ENCODE data around the gene RABGGTA.

Gene RABGGTA

GRCh38 chr14:24261256-24261968, 10.0 kb downstream of the RABGGTA start:
- Mint-ChIP-seq H3K9me3 (no peaks in the 10 kb centered on the region), H3K27me3 (ENCODE audit: low read depth) (no peaks in the 10 kb centered on the region)

GRCh38 chr14:24260780-24261157, 10.6 kb downstream of the RABGGTA start:
- no peaks in the 10 kb centered on the region for H3K27me3 Mint-ChIP-seq (ENCODE audit: low read depth)
- TF ChIP-seq CTCF (IDR thresholded peaks at IDR 0.05; ENCODE audit: unreplicated experiment in 3 of 3): no peak
- H3K27ac Mint-ChIP-seq: no peak overlapping the region
- peaks cover 4% of the 10 kb centered on the region for H3K4me1 Mint-ChIP-seq
- no peak overlapping the region for H3K4me3 Mint-ChIP-seq
- H3K9me3 Mint-ChIP-seq: no peaks in the 10 kb centered on the region
- no peaks in the 10 kb centered on the region for H3K36me3 Mint-ChIP-seq (ENCODE audit: low read depth)

More at GRCh38 chr14:24261256-24261968, 10.0 kb downstream of the RABGGTA start:
- H3K4me3 Mint-ChIP-seq: no peak overlapping the region
- TF ChIP-seq CTCF (IDR thresholded peaks at IDR 0.05; ENCODE audit: unreplicated experiment in 3 of 3): no peak
- H3K4me1 Mint-ChIP-seq: peaks cover 4% of the 10 kb centered on the region
- no peak overlapping the region for H3K27ac Mint-ChIP-seq
- no peaks in the 10 kb centered on the region for H3K36me3 Mint-ChIP-seq (ENCODE audit: low read depth)

GRCh38 chr14:24260026-24260779, 11.2 kb downstream of the RABGGTA start:
- Mint-ChIP-seq H3K4me3 (no peak overlapping the region), H3K36me3 (ENCODE audit: low read depth) (no peaks in the 10 kb centered on the region), H3K27me3 (ENCODE audit: low read depth) (no peaks in the 10 kb centered on the region), H3K4me1 (peaks cover 4% of the 10 kb centered on the region), H3K27ac (no peak overlapping the region), H3K9me3 (no peaks in the 10 kb centered on the region)
- no peak for TF ChIP-seq CTCF (IDR thresholded peaks at IDR 0.05; ENCODE audit: unreplicated experiment in 3 of 3)

GRCh38 chr14:24259282-24260025, 11.9 kb downstream of the RABGGTA start:
- Mint-ChIP-seq H3K36me3 (ENCODE audit: low read depth) (no peaks in the 10 kb centered on the region), H3K27ac (no peak overlapping the region), H3K9me3 (no peaks in the 10 kb centered on the region), H3K4me3 (no peak overlapping the region), H3K4me1 (peaks cover 4% of the 10 kb centered on the region), H3K27me3 (ENCODE audit: low read depth) (no peaks in the 10 kb centered on the region)
- no peak for TF ChIP-seq CTCF (IDR thresholded peaks at IDR 0.05; ENCODE audit: unreplicated experiment in 3 of 3)

GRCh38 chr14:24258548-24259265, 12.7 kb downstream of the RABGGTA start:
- peaks cover 4% of the 10 kb centered on the region for H3K4me1 Mint-ChIP-seq
- H3K27me3 Mint-ChIP-seq (ENCODE audit: low read depth): no peaks in the 10 kb centered on the region
- no peak overlapping the region for H3K27ac Mint-ChIP-seq
- no peak for TF ChIP-seq CTCF (IDR thresholded peaks at IDR 0.05; ENCODE audit: unreplicated experiment in 3 of 3)
- H3K36me3 Mint-ChIP-seq (ENCODE audit: low read depth): no peaks in the 10 kb centered on the region
- H3K4me3 Mint-ChIP-seq: no peak overlapping the region
- no peaks in the 10 kb centered on the region for H3K9me3 Mint-ChIP-seq

Measured in nephron (organoid).